ENCODE data around the gene ZFR. TPM values are rescaled to one million over a fixed set of nuclear protein-coding genes. Genes with fewer than 3 reads are reported as not detected.
A peak's percentile ranks its signal among the peaks of the same experiment; 100 is the strongest.

Gene ZFR
- total RNA-seq, 1 experiment from 2014 or later = 109 TPM

DNA sequence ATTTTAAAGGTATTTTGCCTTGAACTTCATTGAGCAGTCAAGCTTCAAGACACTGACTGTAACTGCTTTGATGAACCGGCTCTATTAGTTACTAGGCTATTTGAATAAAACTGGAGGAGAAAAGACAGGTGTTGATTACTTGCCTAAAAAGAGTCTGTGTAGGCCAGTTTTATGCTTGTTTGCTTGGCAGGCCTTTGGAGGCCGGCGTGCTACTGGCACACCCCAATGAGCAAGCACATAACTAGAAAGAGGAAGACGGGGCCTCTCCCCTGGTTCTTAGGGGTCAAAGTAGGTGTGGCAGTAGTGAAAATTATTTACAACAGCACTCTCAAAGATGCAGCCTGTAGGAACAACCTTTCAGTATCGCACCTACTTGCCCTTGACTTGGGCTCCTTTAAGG lies 2.1 kb upstream of the ZFR start:
- CTCF ChIA-PET = interaction anchor here (0.6 kb wide), 1 partner anchor 41 kb away, joined by 3 read pairs; no protein-coding TSS in a partner anchor
- no TSS peak for BruUV-seq (replicated peaks)
- POLR2A ChIA-PET = no interaction called here
- H3K27ac Mint-ChIP-seq (ENCODE audit: low read depth, unreplicated experiment) = no peak overlapping the region
- H3K4me1 Mint-ChIP-seq (ENCODE audit: insufficient read depth, unreplicated experiment) = peaks cover 18% of the 10 kb centered on the region
- no peak for TF ChIP-seq CTCF (IDR thresholded peaks at IDR 0.05; ENCODE audit: unreplicated experiment)
- H3K27me3 Mint-ChIP-seq (ENCODE audit: insufficient read depth, unreplicated experiment) = no peaks in the 10 kb centered on the region
- no peaks in the 10 kb centered on the region for H3K9me3 Mint-ChIP-seq (ENCODE audit: unreplicated experiment)
- no peak overlapping the region for H3K4me3 Mint-ChIP-seq (ENCODE audit: unreplicated experiment)
- DNase-seq (ENCODE audit: unreplicated experiment) = no peak
- intact Hi-C loops (cut with micrococcal nuclease) = no loop called here
- H3K36me3 Mint-ChIP-seq (ENCODE audit: insufficient read depth, unreplicated experiment) = peaks cover 8% of the 10 kb centered on the region

- no peak for DNase-seq (ENCODE audit: unreplicated experiment)
- ChIA-PET CTCF (no interaction called here), POLR2A (no interaction called here)
- Mint-ChIP-seq H3K36me3 (ENCODE audit: insufficient read depth, unreplicated experiment) (peaks cover 14% of the 10 kb centered on the region), H3K27ac (ENCODE audit: low read depth, unreplicated experiment) (no peak overlapping the region), H3K4me1 (ENCODE audit: insufficient read depth, unreplicated experiment) (peaks cover 18% of the 10 kb centered on the region), H3K4me3 (ENCODE audit: unreplicated experiment) (peak overlapping the region; percentile 92), H3K27me3 (ENCODE audit: insufficient read depth, unreplicated experiment) (no peaks in the 10 kb centered on the region), H3K9me3 (ENCODE audit: unreplicated experiment) (no peaks in the 10 kb centered on the region)
- intact Hi-C loops (cut with micrococcal nuclease) = no loop called here
- no TSS peak for BruUV-seq (replicated peaks)
- no peak for TF ChIP-seq CTCF (IDR thresholded peaks at IDR 0.05; ENCODE audit: unreplicated experiment)
Observed at GRCh38 chr5:32445831-32446614, 1.5 kb upstream of the ZFR start.

DNA sequence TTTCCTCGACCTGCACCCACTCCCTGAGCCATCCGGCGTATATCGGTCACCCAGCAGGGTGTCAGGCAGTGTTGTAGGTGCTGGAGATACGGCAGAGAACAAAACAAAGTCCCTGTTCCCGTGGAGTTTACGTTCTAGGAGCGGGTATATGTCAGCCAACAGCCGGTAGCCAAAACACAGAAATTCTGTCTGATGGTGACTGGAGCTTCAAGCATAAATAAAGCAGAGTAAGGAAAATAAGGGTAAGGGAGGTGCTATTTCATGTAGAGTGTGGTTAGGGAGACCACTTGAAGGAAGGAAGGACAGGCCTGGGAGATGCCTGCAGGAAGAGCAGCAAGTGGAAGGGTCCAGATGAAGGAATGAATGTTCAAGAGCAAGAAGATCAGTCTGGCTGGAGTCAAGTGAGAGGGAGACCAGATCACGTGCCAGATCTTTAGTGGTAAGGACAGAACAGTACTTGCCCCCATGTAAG lies 783 bp upstream of the ZFR start:
- H3K9me3 Mint-ChIP-seq (ENCODE audit: unreplicated experiment) = no peaks in the 10 kb centered on the region
- ChIA-PET POLR2A (interaction anchor here (0.5 to 1.0 kb wide), 13 partner anchors 8 to 473 kb away, joined by 3 to 4 read pairs (median 3); no protein-coding TSS in a partner anchor), CTCF (interaction anchor here (0.6 to 1.1 kb wide), 4 partner anchors 12 to 841 kb away, joined by 3 read pairs; no protein-coding TSS in a partner anchor)
- H3K27ac Mint-ChIP-seq (ENCODE audit: low read depth, unreplicated experiment) = no peak overlapping the region
- H3K36me3 Mint-ChIP-seq (ENCODE audit: insufficient read depth, unreplicated experiment) = peaks cover 15% of the 10 kb centered on the region
- H3K27me3 Mint-ChIP-seq (ENCODE audit: insufficient read depth, unreplicated experiment) = no peaks in the 10 kb centered on the region
- TF ChIP-seq CTCF (IDR thresholded peaks at IDR 0.05; ENCODE audit: unreplicated experiment) = no peak
- intact Hi-C loops (cut with micrococcal nuclease) = no loop called here
- no peak for DNase-seq (ENCODE audit: unreplicated experiment)
- peaks cover 18% of the 10 kb centered on the region for H3K4me1 Mint-ChIP-seq (ENCODE audit: insufficient read depth, unreplicated experiment)
- BruUV-seq (replicated peaks) = no TSS peak
- peak overlapping the region; percentile 92 for H3K4me3 Mint-ChIP-seq (ENCODE audit: unreplicated experiment)

GRCh38 chr5:32443541-32444430 lies 754 bp downstream of the ZFR start:
- intact Hi-C loops (cut with micrococcal nuclease) = no loop called here
- Mint-ChIP-seq H3K27me3 (ENCODE audit: insufficient read depth, unreplicated experiment) (no peaks in the 10 kb centered on the region), H3K9me3 (ENCODE audit: unreplicated experiment) (no peaks in the 10 kb centered on the region), H3K4me1 (ENCODE audit: insufficient read depth, unreplicated experiment) (peaks cover 18% of the 10 kb centered on the region), H3K36me3 (ENCODE audit: insufficient read depth, unreplicated experiment) (peaks cover 15% of the 10 kb centered on the region), H3K27ac (ENCODE audit: low read depth, unreplicated experiment) (peak overlapping the region; percentile 80), H3K4me3 (ENCODE audit: unreplicated experiment) (peak overlapping the region; percentile 92)
- no TSS peak for BruUV-seq (replicated peaks)
- peak; percentile 36 for DNase-seq (ENCODE audit: unreplicated experiment)
- POLR2A ChIA-PET = interaction anchor here (0.7 to 1.6 kb wide), 5 partner anchors 10 to 108 kb away, joined by 3 to 7 read pairs (median 3); no protein-coding TSS in a partner anchor
- CTCF ChIA-PET = interaction anchor here (0.7 to 1.1 kb wide), 3 partner anchors 54 to 146 kb away, joined by 3 read pairs; no protein-coding TSS in a partner anchor
- TF ChIP-seq CTCF (IDR thresholded peaks at IDR 0.05; ENCODE audit: unreplicated experiment) = no peak

Measured in MCF 10A (cell line).